ENCODE results near the gene APBB1.

APBB1 gene

GRCh38 chr11:6419009-6419631 is at the start of gene APBB1:
APBB1 (minus strand) TSS chr11:6419094; CDS start chr11:6411347, 7,747 bp downstream.
- Histone ChIP-seq H3K27ac (peak within 1 kb of the TSS; percentile 75), H3K9me3 (ENCODE audit: control insufficient read depth, low read length) (no peaks in the 10 kb centered on the region), H3K36me3 (ENCODE audit: control insufficient read depth, insufficient read depth, low read length) (no peaks in the 10 kb centered on the region), H3K9ac (peak within 1 kb of the TSS; percentile 89), H3K79me2 (peaks cover 6% of the 10 kb centered on the region), H2AFZ (peak within 1 kb of the TSS; percentile 95), H3K4me1 (no peaks in the 10 kb centered on the region), H3K4me3 (ENCODE audit: low read depth, low read length) (peak within 1 kb of the TSS; percentile 69), H3K27me3 (ENCODE audit: control insufficient read depth, insufficient read depth, low read length) (no peaks in the 10 kb centered on the region), H3K4me2 (ENCODE audit: low read length) (peak within 1 kb of the TSS; percentile 62)
- no peak for TF ChIP-seq CTCF (IDR thresholded peaks at IDR 0.05)

GRCh38 chr11:6459099-6459450 is 40.2 kb upstream of the APBB1 start:
- H3K4me3 ChIP-seq (ENCODE audit: low read depth, low read length), result no peak overlapping the region
- H3K36me3 ChIP-seq (ENCODE audit: control insufficient read depth, insufficient read depth, low read length), result no peaks in the 10 kb centered on the region
- H3K27me3 ChIP-seq (ENCODE audit: control insufficient read depth, insufficient read depth, low read length), result no peaks in the 10 kb centered on the region
- no peaks in the 10 kb centered on the region for H3K4me1 ChIP-seq
- no peaks in the 10 kb centered on the region for H3K9me3 ChIP-seq (ENCODE audit: control insufficient read depth, low read length)
- no peak overlapping the region for H3K4me2 ChIP-seq (ENCODE audit: low read length)
- H3K9ac ChIP-seq, result no peak overlapping the region
- H2AFZ ChIP-seq, result no peak overlapping the region
- H3K79me2 ChIP-seq, result no peaks in the 10 kb centered on the region
- H3K27ac ChIP-seq, result no peak overlapping the region
- no peak for TF ChIP-seq CTCF (IDR thresholded peaks at IDR 0.05)

GRCh38 chr11:6458352-6459098 is 39.6 kb upstream of the APBB1 start:
- Histone ChIP-seq H3K36me3 (ENCODE audit: control insufficient read depth, insufficient read depth, low read length) (no peaks in the 10 kb centered on the region), H3K27me3 (ENCODE audit: control insufficient read depth, insufficient read depth, low read length) (no peaks in the 10 kb centered on the region), H3K79me2 (no peaks in the 10 kb centered on the region), H3K9me3 (ENCODE audit: control insufficient read depth, low read length) (no peaks in the 10 kb centered on the region), H3K9ac (no peak overlapping the region), H2AFZ (no peak overlapping the region), H3K4me1 (no peaks in the 10 kb centered on the region), H3K4me3 (ENCODE audit: low read depth, low read length) (no peak overlapping the region), H3K27ac (no peak overlapping the region), H3K4me2 (ENCODE audit: low read length) (no peak overlapping the region)
- TF ChIP-seq CTCF (IDR thresholded peaks at IDR 0.05), result no peak

DNA sequence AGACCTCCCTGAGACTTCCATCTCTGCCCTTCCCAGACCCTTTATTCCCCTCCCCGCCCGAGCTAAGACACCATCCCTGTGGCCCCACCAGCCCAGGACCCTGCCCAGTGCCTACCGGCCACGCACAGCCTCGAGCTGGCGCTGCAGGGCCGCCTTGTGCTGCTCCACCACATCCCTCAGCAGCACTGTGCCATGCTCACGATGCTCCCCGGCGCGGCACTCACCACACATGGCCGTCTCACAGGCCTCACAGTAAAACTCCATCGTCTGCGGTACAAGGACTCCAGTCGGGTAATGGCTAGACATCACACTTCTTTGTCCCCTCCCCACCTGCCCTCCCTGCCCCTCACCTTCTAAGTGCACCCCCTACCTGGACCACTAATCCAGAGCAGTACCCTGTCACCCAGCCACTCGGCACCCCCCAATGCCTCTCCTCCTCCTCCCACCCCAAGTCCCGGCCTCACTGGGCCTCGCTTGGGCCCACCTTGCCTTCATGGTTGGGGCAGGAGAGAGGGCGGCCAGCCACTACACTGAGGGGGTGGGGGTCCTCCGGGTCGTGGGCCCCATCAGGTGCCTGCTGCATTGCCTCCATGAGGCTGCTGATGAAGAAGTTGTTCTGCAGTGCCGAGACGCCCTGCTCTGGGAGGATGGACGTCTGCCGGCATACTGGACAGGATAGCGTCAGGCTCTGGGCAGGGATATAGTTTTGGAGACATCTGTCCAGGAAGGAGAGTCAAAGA is 38.9 kb upstream of the APBB1 start:
- H3K4me1 ChIP-seq, result no peaks in the 10 kb centered on the region
- no peaks in the 10 kb centered on the region for H3K79me2 ChIP-seq
- no peak overlapping the region for H3K4me2 ChIP-seq (ENCODE audit: low read length)
- no peak overlapping the region for H2AFZ ChIP-seq
- no peaks in the 10 kb centered on the region for H3K27me3 ChIP-seq (ENCODE audit: control insufficient read depth, insufficient read depth, low read length)
- H3K27ac ChIP-seq, result no peak overlapping the region
- no peak overlapping the region for H3K4me3 ChIP-seq (ENCODE audit: low read depth, low read length)
- no peaks in the 10 kb centered on the region for H3K9me3 ChIP-seq (ENCODE audit: control insufficient read depth, low read length)
- H3K9ac ChIP-seq, result no peak overlapping the region
- no peak for TF ChIP-seq CTCF (IDR thresholded peaks at IDR 0.05)
- no peaks in the 10 kb centered on the region for H3K36me3 ChIP-seq (ENCODE audit: control insufficient read depth, insufficient read depth, low read length)
